Urinary bladder (tissue), 4 donors: ENCODE data around the gene ELOB. TPM values are rescaled to one million over a fixed set of nuclear protein-coding genes. Genes with fewer than 3 reads are reported as not detected.

Experiments
- DNase-seq: peaks from one replicate; pipeline ENCODE4 v3.0.0-alpha.2; 2015; ENCODE audit errors: extremely low spot score
- H3K27ac ChIP-seq: one replicate; pipeline ENCODE4 v1.5.1; 2013; ENCODE audit warnings: low read depth, mild to moderate bottlenecking, moderate library complexity
- H3K36me3 ChIP-seq: one replicate; pipeline ENCODE4 v1.6.1; 2013; ENCODE audit warnings: mild to moderate bottlenecking, moderate library complexity; ENCODE audit not compliant: insufficient read depth
- H3K4me1 ChIP-seq: one replicate; pipeline ENCODE4 v1.6.1; 2013; ENCODE audit warnings: mild to moderate bottlenecking, moderate library complexity; ENCODE audit not compliant: insufficient read depth
- H3K4me3 ChIP-seq: one replicate; pipeline ENCODE4 v1.5.1; 2013; ENCODE audit warnings: low read depth, low read length
- WGBS: extraction: QIAGEN DNeasy Blood & Tissue Kit; methylation state at CpG from one replicate; pipeline ENCODE4 v1.1.7; 2013; 5-methylcytosine and 5-hydroxymethylcytosine counted together
- polyA plus RNA-seq: library from polyadenylated mRNA; stranded (reverse); fragments of 200-250 nt; gene quantifications from one replicate; pipeline ENCODE4 v1.2.3, GENCODE V29; 2013
- total RNA-seq: library from RNA; depleted of rRNA; stranded (reverse); fragments of >200 nt; gene quantifications from one replicate; pipeline ENCODE4 v1.2.3, GENCODE V29; 2014
- donor health status: healthy with polysubstance abuse.
- donor health status: healthy.

Gene ELOB
- total and polyA plus RNA-seq, 2 donors: 62.9 to 399 TPM

DNA sequence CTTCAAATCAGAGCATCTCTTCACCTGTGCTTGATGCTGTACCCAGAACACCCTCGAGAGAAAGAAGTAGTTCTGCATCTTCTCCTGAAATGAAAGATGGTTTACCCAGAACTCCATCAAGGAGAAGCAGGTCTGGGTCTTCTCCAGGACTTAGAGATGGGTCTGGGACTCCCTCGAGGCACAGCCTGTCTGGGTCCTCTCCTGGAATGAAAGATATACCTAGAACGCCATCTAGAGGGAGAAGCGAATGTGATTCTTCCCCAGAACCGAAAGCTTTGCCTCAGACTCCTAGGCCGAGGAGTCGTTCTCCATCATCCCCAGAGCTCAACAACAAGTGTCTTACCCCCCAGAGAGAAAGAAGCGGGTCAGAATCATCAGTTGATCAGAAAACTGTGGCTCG is 12.4 kb downstream of the ELOB start:
- Histone ChIP-seq H3K36me3 (peaks cover 19% of the 10 kb centered on the region), H3K4me3 (no peak overlapping the region), H3K27ac (no peak overlapping the region), H3K4me1 (no peaks in the 10 kb centered on the region)
- no peak for DNase-seq
- 98% methylated on average over 9 of the region's 9 CpGs for WGBS

- no peak for DNase-seq
- no peaks in the 10 kb centered on the region for H3K4me1 ChIP-seq
- 97% methylated on average over 6 of the region's 6 CpGs for WGBS
- H3K4me3 ChIP-seq: no peak overlapping the region
- no peak overlapping the region for H3K27ac ChIP-seq
- H3K36me3 ChIP-seq: peaks cover 19% of the 10 kb centered on the region
Observed at GRCh38 chr16:2763173-2763572, 13.9 kb downstream of the ELOB start.

GRCh38 chr16:2762711-2763110 is 14.4 kb downstream of the ELOB start:
- Histone ChIP-seq H3K27ac (no peak overlapping the region), H3K4me3 (no peak overlapping the region), H3K4me1 (no peaks in the 10 kb centered on the region), H3K36me3 (peaks cover 18% of the 10 kb centered on the region)
- WGBS: 98% methylated on average over 13 of the region's 13 CpGs
- DNase-seq: no peak

DNA sequence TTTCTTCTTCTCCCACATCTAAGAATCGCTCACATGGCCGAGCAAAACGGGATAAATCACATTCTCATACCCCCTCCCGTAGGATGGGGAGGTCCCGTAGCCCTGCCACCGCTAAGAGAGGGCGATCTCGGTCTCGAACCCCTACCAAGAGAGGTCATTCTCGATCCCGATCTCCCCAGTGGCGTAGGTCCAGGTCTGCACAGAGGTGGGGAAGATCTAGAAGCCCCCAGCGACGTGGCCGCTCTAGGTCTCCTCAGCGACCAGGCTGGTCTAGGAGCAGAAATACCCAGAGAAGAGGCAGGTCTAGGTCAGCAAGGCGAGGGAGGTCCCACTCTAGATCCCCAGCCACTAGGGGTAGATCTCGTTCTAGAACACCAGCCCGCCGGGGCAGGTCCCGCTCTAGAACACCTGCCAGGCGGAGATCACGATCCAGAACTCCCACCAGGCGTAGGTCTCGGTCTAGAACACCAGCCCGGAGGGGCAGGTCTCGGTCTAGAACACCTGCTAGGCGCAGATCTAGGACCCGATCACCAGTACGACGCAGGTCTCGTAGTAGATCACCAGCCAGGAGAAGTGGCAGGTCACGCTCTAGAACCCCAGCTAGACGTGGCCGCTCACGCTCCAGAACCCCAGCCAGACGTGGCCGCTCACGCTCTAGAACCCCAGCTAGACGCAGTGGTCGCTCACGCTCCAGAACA is 15.0 kb downstream of the ELOB start:
- no peak overlapping the region for H3K4me3 ChIP-seq
- no peak for DNase-seq
- 99% methylated on average over 42 of the region's 42 CpGs for WGBS
- H3K4me1 ChIP-seq: no peaks in the 10 kb centered on the region
- H3K36me3 ChIP-seq: peaks cover 18% of the 10 kb centered on the region
- H3K27ac ChIP-seq: no peak overlapping the region

- peaks cover 18% of the 10 kb centered on the region for H3K36me3 ChIP-seq
- 98% methylated on average over 10 of the region's 10 CpGs for WGBS
- DNase-seq: no peak
- no peak overlapping the region for H3K27ac ChIP-seq
- no peak overlapping the region for H3K4me3 ChIP-seq
- H3K4me1 ChIP-seq: no peaks in the 10 kb centered on the region
Observed at GRCh38 chr16:2761472-2761871, 15.6 kb downstream of the ELOB start.

DNA sequence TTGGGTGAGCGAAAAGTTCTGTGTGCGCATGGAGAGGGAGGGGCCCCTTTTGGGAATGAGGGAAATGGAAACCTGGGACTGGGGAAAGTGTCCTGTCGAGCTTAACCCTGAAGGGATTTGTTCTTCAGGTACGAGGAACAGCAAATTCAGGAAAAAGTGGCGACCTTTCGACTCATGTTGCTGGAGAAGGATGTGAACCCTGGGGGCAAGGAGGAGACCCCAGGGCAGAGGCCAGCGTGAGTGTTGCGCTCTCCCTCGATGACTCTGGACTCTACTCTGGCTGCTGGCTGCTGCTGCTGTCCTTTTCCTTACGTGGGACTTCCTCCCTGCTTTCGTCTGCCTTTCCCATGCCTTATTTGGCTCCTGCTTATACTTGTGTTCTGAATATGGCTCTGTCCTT is 19.7 kb downstream of the ELOB start:
- H3K4me3 ChIP-seq: no peak overlapping the region
- H3K27ac ChIP-seq: no peak overlapping the region
- DNase-seq: no peak
- 72% methylated on average over 11 of the region's 11 CpGs for WGBS
- peaks cover 15% of the 10 kb centered on the region for H3K36me3 ChIP-seq
- H3K4me1 ChIP-seq: peaks cover 5% of the 10 kb centered on the region

DNA sequence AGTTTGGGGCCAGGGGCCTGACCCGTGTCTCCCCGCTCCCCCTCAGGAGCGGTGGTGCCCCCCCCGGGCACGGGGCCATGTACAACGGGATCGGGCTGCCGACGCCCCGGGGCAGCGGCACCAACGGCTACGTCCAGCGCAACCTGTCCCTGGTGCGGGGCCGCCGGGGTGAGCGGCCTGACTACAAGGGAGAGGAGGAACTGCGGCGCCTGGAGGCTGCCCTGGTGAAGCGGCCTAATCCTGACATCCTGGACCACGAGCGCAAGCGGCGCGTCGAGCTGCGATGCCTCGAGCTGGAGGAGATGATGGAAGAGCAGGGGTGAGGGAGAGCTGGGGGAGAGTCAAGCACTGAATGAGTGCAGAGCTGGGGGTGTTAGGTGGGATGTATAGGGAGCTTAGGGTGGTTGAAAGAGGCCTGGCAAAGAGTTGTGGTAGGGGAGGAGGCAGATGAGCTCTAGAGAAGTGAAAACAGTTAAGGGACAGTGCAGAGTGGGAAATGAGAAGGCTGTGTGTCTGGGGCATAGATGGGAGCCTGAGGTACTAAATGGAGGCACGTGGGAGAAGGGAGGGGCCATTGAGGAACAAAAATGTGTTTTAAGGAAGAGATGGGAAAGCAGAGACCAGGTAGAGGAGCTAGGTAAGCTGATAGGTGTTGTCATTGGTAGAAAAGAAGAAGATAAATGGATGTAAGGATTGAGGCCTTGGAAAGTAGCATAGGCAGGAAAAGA is 20.6 kb downstream of the ELOB start:
- whole genome bisulfite sequencing: 91% methylated on average over 30 of the region's 30 CpGs
- no peak overlapping the region for H3K27ac ChIP-seq
- DNase-seq: no peak
- peaks cover 11% of the 10 kb centered on the region for H3K36me3 ChIP-seq
- no peak overlapping the region for H3K4me3 ChIP-seq
- peaks cover 5% of the 10 kb centered on the region for H3K4me1 ChIP-seq

- 24% methylated on average over 3 of the region's 3 CpGs for WGBS
- Histone ChIP-seq H3K36me3 (peaks cover 8% of the 10 kb centered on the region), H3K27ac (no peak overlapping the region), H3K4me1 (peaks cover 5% of the 10 kb centered on the region), H3K4me3 (no peak overlapping the region)
- DNase-seq: no peak
Observed at GRCh38 chr16:2755158-2755557, 21.9 kb downstream of the ELOB start.

DNA sequence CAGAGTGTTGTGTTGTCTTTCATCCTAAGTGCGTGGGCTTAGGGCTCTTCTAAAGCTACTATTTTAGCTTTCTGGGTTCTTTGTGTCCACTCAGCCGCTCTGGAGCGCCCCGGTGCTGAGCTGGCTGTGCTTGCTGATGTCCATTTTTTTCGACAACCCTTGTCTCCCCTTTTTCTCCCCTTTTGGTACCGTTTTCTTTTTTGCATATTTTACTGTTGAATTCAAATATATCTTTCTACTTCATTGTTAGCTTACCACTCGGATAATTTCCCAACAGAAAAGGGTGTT is 23.4 kb downstream of the ELOB start:
- no peak for DNase-seq
- peaks cover 5% of the 10 kb centered on the region for H3K4me1 ChIP-seq
- peaks cover 2% of the 10 kb centered on the region for H3K36me3 ChIP-seq
- H3K4me3 ChIP-seq: peak overlapping the region; percentile 88
- 2% methylated on average over 7 of the region's 7 CpGs for WGBS
- no peak overlapping the region for H3K27ac ChIP-seq

GRCh38 chr16:2752850-2753732 is 24.0 kb downstream of the ELOB start:
- Histone ChIP-seq H3K4me3 (peak overlapping the region; percentile 88), H3K27ac (peak overlapping the region; percentile 100), H3K36me3 (peaks cover 2% of the 10 kb centered on the region), H3K4me1 (peaks cover 5% of the 10 kb centered on the region)
- under 1% methylated on average over 60 of the region's 82 CpGs for WGBS
- DNase-seq: peak; percentile 28

DNA sequence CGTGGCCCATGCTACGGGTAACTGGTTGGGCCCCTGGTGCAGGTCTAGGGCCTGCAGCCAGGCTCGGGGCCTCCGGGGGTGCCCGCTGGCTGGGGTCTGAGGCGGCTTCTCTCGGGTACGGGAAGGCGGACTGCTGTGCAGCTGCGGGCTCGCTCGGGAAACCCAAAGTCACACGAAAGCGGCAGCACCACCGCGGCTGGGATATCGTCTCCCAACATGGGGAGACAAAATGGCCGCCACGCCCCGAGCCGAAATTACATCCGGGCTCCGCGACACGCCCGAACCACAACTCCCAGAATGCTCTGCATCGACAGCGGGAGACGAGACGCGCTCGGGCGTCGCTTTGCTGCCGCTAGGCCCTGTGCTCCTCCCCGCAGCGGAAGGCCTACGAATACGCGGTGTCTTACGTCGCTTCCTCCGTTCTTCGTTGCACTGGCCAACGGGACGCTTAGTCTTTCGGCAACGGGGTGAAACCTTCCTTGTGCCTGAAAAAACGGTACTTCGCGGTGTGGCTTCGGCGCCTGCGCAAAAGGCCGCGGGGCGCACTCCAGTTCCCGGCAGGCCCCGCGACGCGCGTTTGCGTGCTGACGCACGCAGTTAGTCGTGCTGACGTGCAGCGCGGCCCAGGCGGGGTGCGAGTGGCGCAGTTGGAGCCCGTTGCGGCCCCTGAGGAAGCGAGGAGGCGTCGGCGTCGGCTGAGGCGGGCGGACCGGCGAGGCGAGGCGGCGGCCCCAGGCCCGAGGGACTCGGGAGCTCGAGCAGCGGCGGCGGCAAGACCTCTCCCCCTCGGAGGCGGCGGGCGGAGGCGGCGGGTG is 24.8 kb downstream of the ELOB start, which contains the start of gene SRRM2:
SRRM2 (plus strand) TSS at position 604 of the 815 bp plus-strand sequence. CDS start 3,727 bp downstream, outside the sequence.
- under 1% methylated on average over 99 of the region's 99 CpGs for WGBS
- H3K36me3 ChIP-seq: no peaks in the 10 kb centered on the region
- peak within 1 kb of the TSS; percentile 88 for H3K4me3 ChIP-seq
- H3K27ac ChIP-seq: peak within 1 kb of the TSS; percentile 100
- peaks cover 5% of the 10 kb centered on the region for H3K4me1 ChIP-seq
- DNase-seq: peak; percentile 95

GRCh38 chr16:2751577-2752034 is 25.5 kb downstream of the ELOB start:
- peak overlapping the region; percentile 100 for H3K27ac ChIP-seq
- peak overlapping the region; percentile 35 for H3K4me3 ChIP-seq
- WGBS: 41% methylated on average over 23 of the region's 23 CpGs
- DNase-seq: no peak
- H3K36me3 ChIP-seq: no peaks in the 10 kb centered on the region
- peaks cover 5% of the 10 kb centered on the region for H3K4me1 ChIP-seq

- Histone ChIP-seq H3K36me3 (no peaks in the 10 kb centered on the region), H3K27ac (no peak overlapping the region), H3K4me3 (no peak overlapping the region), H3K4me1 (peaks cover 2% of the 10 kb centered on the region)
- DNase-seq: no peak
- WGBS: 96% methylated on average over 6 of the region's 6 CpGs
Observed at GRCh38 chr16:2749936-2750335, 27.1 kb downstream of the ELOB start.
